Activated naive CD4-positive, alpha-beta T cell treated with anti-CD3 and anti-CD28 coated beads for 36 hours (primary cell): ENCODE results near the gene ZFP1. TPM values are rescaled to one million over a fixed set of nuclear protein-coding genes. Genes with fewer than 3 reads are reported as not detected.

Experiments used
- total RNA-seq, 2 experiments: library from RNA; stranded (reverse); gene quantifications; one replicate each; pipeline ENCODE4 v1.2.3, GENCODE V29; 2021

ZFP1 gene
- total RNA-seq, 2 experiments from 2014 or later: 20.2 to 20.9 TPM

Other genes with a start within 250 kb of the ZFP1 start
- 10 to 100 TPM; 47.8 to 55.6 TPM for gene WDR59, start 163.4 kb upstream of the ZFP1 start, total RNA-seq
- gene ZNRF1, start 149.5 kb upstream of the ZFP1 start, total RNA-seq: 10 to 100 TPM; 35.3 to 35.7 TPM
- gene LDHD, start 31.7 kb upstream of the ZFP1 start, total RNA-seq: under 1 TPM; 0.33 to 0.42 TPM
- gene CTRB2, start 58.6 kb downstream of the ZFP1 start, total RNA-seq: not detected
- gene CTRB1, start 70.5 kb downstream of the ZFP1 start, total RNA-seq: not detected
- under 1 TPM; 0.67 to 0.81 TPM for gene BCAR1, start 103.1 kb downstream of the ZFP1 start, total RNA-seq